Testis (tissue), 3 donors: ENCODE measurements around the gene ARL3. TPM values are rescaled to one million over a fixed set of nuclear protein-coding genes. Genes with fewer than 3 reads are reported as not detected.
"Not testable (repeated sequence)": the region's sequence is repeated elsewhere in the genome, so short reads cannot be mapped to it uniquely, and the experiment has no call there.

Experiments used
- DNase-seq: peaks from one replicate; pipeline ENCODE4 v3.0.0-alpha.2; 2019
- H3K27ac ChIP-seq, 2 donors: fragments of 200-600 bp; sonication (generic); one replicate each; pipeline ENCODE4 v1.5.1; 2019
- H3K27me3 ChIP-seq: fragments of 200-600 bp; sonication (generic); one replicate; pipeline ENCODE4 v1.5.1; 2019
- H3K36me3 ChIP-seq: fragments of 200-600 bp; sonication (generic); one replicate; pipeline ENCODE4 v1.5.1; 2017; ENCODE audit warnings: low read depth; ENCODE audit errors: missing control alignments
- H3K4me1 ChIP-seq: fragments of 200-600 bp; sonication (generic); one replicate; pipeline ENCODE4 v1.5.1; 2019
- H3K4me3 ChIP-seq, 2 donors: fragments of 200-600 bp; sonication (generic); one replicate each; pipeline ENCODE4 v1.5.1; 2017 to 2019
- H3K9me3 ChIP-seq: fragments of 200-600 bp; sonication (generic); one replicate; pipeline ENCODE4 v1.5.1; 2017
- POLR2A ChIP-seq: fragments of 450-650 bp; IDR thresholded peaks from one replicate; pipeline ENCODE4 v1.6.1; 2017; ENCODE audit warnings: antibody characterized with exemption, mild to moderate bottlenecking, moderate library complexity
- WGBS, 2 donors: methylation state at CpG; one replicate each; pipeline ENCODE4 v1.1.5; 2018; 5-methylcytosine and 5-hydroxymethylcytosine counted together
- intact Hi-C: fragments of 100-400 bp; cut with DNase I; formaldehyde crosslinking; loops from one replicate; pipeline ENCODE4 v1.15.1; 2023; ENCODE audit warnings: low total_unique reads
- polyA plus RNA-seq: library from polyadenylated mRNA; stranded (reverse); fragments of 350-450 nt; fragmentation: Illumina TruSeq; extraction: RNeasy Lipid Tissue Mini Kit (QIAGEN cat#74804); gene quantifications from one replicate; pipeline ENCODE4 v1.2.3, GENCODE V29; 2014; ENCODE audit warnings: low read depth, low replicate concordance; ENCODE audit not compliant: insufficient read depth
- total RNA-seq, 2 donors: library from RNA; depleted of rRNA; stranded (reverse); fragments of >200 nt; gene quantifications; one replicate each; pipeline ENCODE4 v1.2.3, GENCODE V29; 2016
- TF ChIP-seq, protein P1 (sequence below), 3 experiments: fragments of 450-650 bp in 2 of 3; fragments of 200-600 bp in 1 of 3; sonication (generic) in 1 of 3; IDR thresholded peaks; one replicate each; pipeline ENCODE4 v1.5.1; 2016 to 2019; ENCODE audit warnings: antibody characterized with exemption in 3 of 3, mild to moderate bottlenecking in 2 of 3, moderate library complexity in 1 of 3

The ARL3 gene
- total and polyA plus RNA-seq, 3 donors from 2014 or later, result 10.8 to 25.2 (median 10.9) TPM

DNA sequence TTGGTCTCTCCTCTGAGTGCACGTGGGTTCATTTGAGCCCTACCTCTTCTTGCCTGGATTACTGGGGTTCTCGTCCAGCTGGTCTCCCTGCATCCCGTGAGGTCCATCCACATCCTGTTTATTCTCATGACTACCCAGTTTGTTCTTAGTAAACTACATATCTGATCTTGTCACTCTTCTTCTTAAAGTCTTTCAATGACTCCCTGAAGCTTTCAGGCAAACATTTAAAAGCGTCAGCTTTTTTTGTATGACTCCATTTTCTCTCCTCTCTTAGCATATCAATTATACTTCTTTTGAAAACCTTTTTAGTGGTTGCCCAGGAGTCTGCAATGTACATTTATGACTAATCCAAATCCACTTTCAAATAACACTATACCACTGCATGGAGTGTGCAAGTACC is 7.8 kb upstream of the ARL3 start:
- Histone ChIP-seq H3K4me3 (no peak overlapping the region), H3K27me3 (no peaks in the 10 kb centered on the region), H3K4me1 (peaks cover 13% of the 10 kb centered on the region), H3K27ac (no peak overlapping the region), H3K9me3 (no peaks in the 10 kb centered on the region), H3K36me3 (no peaks in the 10 kb centered on the region)
- intact Hi-C loops, result loop anchor here (10.0 kb wide), 1 partner anchor 103 kb away; no protein-coding TSS in a partner anchor
- 73 to 77% methylated on average over 4 of the region's 4 CpGs for WGBS, 2 donors
- no peak for DNase-seq
- TF ChIP-seq, protein P1, sequence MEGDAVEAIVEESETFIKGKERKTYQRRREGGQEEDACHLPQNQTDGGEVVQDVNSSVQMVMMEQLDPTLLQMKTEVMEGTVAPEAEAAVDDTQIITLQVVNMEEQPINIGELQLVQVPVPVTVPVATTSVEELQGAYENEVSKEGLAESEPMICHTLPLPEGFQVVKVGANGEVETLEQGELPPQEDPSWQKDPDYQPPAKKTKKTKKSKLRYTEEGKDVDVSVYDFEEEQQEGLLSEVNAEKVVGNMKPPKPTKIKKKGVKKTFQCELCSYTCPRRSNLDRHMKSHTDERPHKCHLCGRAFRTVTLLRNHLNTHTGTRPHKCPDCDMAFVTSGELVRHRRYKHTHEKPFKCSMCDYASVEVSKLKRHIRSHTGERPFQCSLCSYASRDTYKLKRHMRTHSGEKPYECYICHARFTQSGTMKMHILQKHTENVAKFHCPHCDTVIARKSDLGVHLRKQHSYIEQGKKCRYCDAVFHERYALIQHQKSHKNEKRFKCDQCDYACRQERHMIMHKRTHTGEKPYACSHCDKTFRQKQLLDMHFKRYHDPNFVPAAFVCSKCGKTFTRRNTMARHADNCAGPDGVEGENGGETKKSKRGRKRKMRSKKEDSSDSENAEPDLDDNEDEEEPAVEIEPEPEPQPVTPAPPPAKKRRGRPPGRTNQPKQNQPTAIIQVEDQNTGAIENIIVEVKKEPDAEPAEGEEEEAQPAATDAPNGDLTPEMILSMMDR (IDR thresholded peaks at IDR 0.05), result no peak
- no peak for TF ChIP-seq POLR2A

DNA sequence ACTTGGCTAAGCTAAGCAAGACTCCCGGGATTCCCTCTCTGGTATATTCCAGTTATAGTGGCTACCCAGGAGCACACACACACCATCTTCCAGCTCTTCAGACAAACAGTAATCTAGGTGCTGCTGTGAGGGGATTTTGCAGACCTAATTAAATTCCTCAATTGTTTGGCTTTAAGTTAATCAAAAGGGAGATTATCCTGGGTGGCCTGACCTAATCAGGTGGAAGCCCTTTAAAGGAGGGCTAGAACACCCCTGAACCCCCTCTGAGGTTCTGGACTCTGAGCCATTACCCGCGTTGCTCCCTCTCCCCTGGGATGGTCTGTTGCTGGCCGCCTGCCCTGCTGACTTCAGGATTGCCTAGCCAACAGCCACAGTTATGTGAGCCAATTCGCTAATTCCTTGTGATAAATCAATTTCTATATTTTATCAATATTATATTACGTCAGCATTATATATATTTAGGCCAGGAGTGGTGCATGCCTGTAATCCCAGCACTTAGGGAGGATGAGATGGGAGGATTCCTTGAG is 6.6 kb upstream of the ARL3 start:
- WGBS, 2 donors, result 51 to 67% methylated on average over 6 of the region's 6 CpGs
- intact Hi-C loops, result loop anchor here (10.0 kb wide), 1 partner anchor 104 kb away; no protein-coding TSS in a partner anchor
- DNase-seq, result no peak
- Histone ChIP-seq H3K27ac (no peak overlapping the region), H3K4me1 (peaks cover 13% of the 10 kb centered on the region), H3K9me3 (no peaks in the 10 kb centered on the region), H3K4me3 (no peak overlapping the region), H3K36me3 (no peaks in the 10 kb centered on the region), H3K27me3 (no peaks in the 10 kb centered on the region)
- no peak for TF ChIP-seq POLR2A
- TF ChIP-seq, protein P1 (IDR thresholded peaks at IDR 0.05), result no peak

DNA sequence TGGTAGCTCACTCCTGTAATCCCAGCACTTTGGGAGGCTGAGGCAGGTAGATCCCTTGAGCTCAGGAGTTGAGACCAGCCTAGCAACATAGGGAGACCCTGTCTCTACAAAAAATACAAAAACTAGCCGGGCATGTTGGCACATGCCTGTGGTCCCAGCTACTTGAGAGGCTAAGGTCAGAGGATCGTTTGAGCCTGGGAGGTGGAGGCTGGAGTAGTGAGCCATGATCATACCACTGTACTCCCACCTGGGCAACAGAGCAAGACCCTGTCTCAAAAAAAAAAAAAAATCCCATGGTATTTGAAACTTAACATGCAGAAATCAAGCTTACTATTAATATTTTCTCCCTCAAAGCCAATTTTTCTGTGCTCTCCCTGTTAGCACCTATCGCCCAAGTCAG is 6.1 kb upstream of the ARL3 start:
- intact Hi-C loops, result loop anchor here (10.0 kb wide), 1 partner anchor 104 kb away; no protein-coding TSS in a partner anchor
- no peak overlapping the region for H3K4me3 ChIP-seq
- no peak overlapping the region for H3K27ac ChIP-seq
- no peak for DNase-seq
- H3K36me3 ChIP-seq, result no peaks in the 10 kb centered on the region
- no peaks in the 10 kb centered on the region for H3K27me3 ChIP-seq
- no peaks in the 10 kb centered on the region for H3K9me3 ChIP-seq
- TF ChIP-seq, protein P1 (IDR thresholded peaks at IDR 0.05), result no peak
- TF ChIP-seq POLR2A, result no peak
- 91 to 95% methylated on average over 3 of the region's 3 CpGs for WGBS, 2 donors
- peaks cover 16% of the 10 kb centered on the region for H3K4me1 ChIP-seq

DNA sequence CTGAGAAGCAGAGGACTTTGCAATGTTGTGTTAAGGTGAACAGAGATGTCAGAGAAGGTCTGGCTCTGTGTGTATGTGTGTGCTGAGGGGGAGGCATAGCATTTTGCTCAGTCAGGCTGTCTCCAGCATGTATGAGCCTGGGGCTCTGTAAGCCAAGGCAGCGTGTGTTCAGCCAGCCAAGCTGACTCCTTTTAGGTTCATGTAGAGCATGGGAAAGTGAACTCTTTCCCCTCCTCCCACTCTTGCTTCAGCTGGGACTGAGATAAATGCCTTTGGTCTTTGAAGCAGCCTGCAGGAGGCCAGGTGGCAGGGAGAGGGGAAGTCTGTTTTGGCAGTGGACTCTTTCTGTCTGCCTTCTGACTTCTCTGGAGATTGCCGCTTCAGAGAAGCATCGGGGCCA is 4.0 kb upstream of the ARL3 start:
- DNase-seq, result peak; percentile 67
- H3K4me1 ChIP-seq, result peaks cover 22% of the 10 kb centered on the region
- intact Hi-C loops, result no loop called here
- H3K9me3 ChIP-seq, result no peaks in the 10 kb centered on the region
- peak overlapping the region; percentile 21 to 73 for H3K27ac ChIP-seq
- no peak overlapping the region for H3K4me3 ChIP-seq
- TF ChIP-seq, protein P1 (IDR thresholded peaks at IDR 0.05), result no peak
- no peak for TF ChIP-seq POLR2A
- no peaks in the 10 kb centered on the region for H3K36me3 ChIP-seq
- H3K27me3 ChIP-seq, result no peaks in the 10 kb centered on the region
- WGBS, 2 donors, result 24 to 70% methylated on average over 3 of the region's 3 CpGs

DNA sequence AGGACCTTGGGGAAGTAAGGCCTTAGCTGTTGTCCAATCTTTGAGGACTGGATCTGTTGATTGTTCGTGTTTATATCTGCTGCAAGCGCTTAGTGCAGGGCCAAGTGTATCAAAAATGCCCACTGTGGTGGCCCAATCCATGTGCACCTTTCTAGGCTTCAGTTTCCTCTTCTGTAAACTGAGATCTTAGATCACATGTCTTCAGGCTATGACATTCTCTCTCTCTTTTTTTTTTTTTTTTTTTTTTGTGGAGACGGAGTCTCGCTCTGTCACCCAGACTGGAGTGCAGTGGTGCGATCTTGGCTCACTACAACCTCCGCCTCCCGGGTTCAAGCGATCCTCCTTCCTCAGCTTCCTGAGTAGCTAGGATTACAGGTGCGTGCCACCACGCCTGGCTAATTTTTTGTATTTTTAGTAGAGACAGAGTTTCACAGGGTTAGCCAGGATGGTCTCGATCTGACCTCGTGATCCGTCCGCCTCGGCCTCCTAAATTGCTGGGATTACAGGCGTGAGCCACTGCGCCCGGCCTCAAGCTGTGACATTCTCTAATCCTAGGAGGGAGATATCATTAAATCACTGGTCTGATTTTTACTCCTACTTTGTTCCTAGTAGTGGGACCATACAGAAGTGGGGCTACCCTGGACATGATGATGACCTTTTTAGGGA is 2.8 kb upstream of the ARL3 start:
- H3K4me1 ChIP-seq, result peaks cover 28% of the 10 kb centered on the region
- DNase-seq, intact Hi-C loops, H3K27me3 ChIP-seq, H3K4me3 ChIP-seq, H3K36me3 ChIP-seq, H3K9me3 ChIP-seq: not testable (repeated sequence)
- WGBS, 2 donors, result 94 to 96% methylated on average over 18 of the region's 18 CpGs
- peak overlapping the region in 1 of 2 donors; percentile 73 for H3K27ac ChIP-seq
